Mucosa of stomach (tissue), 1 donor: ENCODE data around the gene TRIM38.

ENCODE experiments used
- H3K27me3 ChIP-seq: one replicate; pipeline ENCODE4 v1.7.0; 2013; ENCODE audit warnings: mild to moderate bottlenecking, low read length; ENCODE audit not compliant: control insufficient read depth, insufficient read depth
- H3K36me3 ChIP-seq: one replicate; pipeline ENCODE4 v1.7.0; 2013; ENCODE audit warnings: low read length; ENCODE audit not compliant: control insufficient read depth, insufficient read depth
- H3K4me1 ChIP-seq: one replicate; pipeline ENCODE4 v1.7.0; 2013; ENCODE audit warnings: mild to moderate bottlenecking, low read length; ENCODE audit not compliant: control insufficient read depth, insufficient read depth
- H3K4me3 ChIP-seq: one replicate; pipeline ENCODE4 v1.7.0; 2013; ENCODE audit warnings: low read length
- H3K9ac ChIP-seq: one replicate; pipeline ENCODE4 v1.7.0; 2013; ENCODE audit warnings: mild to moderate bottlenecking, low read length, moderate library complexity
- H3K9me3 ChIP-seq: one replicate; pipeline ENCODE4 v1.7.0; 2013; ENCODE audit warnings: mild to moderate bottlenecking, low read length, moderate library complexity; ENCODE audit not compliant: control insufficient read depth
- donor health status: Pancreatic carcinoma.

Gene TRIM38

DNA sequence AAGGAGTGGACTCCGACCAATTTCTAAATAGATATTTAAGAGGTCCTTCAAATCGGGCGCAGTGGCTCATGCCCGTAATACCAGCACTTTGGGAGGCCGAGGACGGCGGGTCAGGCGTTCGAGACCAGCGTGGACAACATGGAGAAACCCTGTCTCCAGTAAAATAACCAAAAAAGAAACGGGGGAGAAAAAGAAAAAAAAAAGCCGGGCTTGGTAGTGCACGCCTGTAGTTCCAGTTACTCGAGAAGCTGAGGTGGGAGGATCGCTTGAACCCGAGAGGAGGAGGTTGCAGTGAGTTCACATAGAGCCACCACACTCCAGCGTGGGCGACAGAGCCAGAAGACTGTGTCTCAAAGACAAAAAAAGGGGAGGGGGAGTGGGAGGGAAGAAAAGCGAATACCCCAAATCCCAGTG lies 71.3 kb downstream of the TRIM38 start:
- Histone ChIP-seq H3K4me1 (no peaks in the 10 kb centered on the region), H3K36me3 (no peaks in the 10 kb centered on the region), H3K4me3 (peak overlapping the region; percentile 48), H3K9ac (peak overlapping the region; percentile 22), H3K9me3 (no peaks in the 10 kb centered on the region), H3K27me3 (no peaks in the 10 kb centered on the region)

- no peaks in the 10 kb centered on the region for H3K9me3 ChIP-seq
These were observed 72.3 kb downstream of the TRIM38 start for GRCh38 chr6:26034905-26035304.

More at GRCh38 chr6:26034905-26035304, 72.3 kb downstream of the TRIM38 start:
- H3K4me1 ChIP-seq = no peaks in the 10 kb centered on the region
- no peak overlapping the region for H3K9ac ChIP-seq
- no peaks in the 10 kb centered on the region for H3K36me3 ChIP-seq
- H3K4me3 ChIP-seq = no peak overlapping the region
- no peaks in the 10 kb centered on the region for H3K27me3 ChIP-seq
